ENCODE measurements around the gene NFASC.

Gene NFASC

GRCh38 chr1:205047764-205048231, 177.1 kb downstream of the NFASC start:
- DNase-seq, result no peak

GRCh38 chr1:205048382-205048781, 177.7 kb downstream of the NFASC start:
- no peak for DNase-seq

GRCh38 chr1:205049479-205049878, 178.8 kb downstream of the NFASC start:
- no peak for DNase-seq

GRCh38 chr1:205052690-205053089, 182.0 kb downstream of the NFASC start:
- no peak for DNase-seq

- DNase-seq, result no peak
Observed at GRCh38 chr1:205053296-205053695, 182.6 kb downstream of the NFASC start.

- DNase-seq, result no peak
Observed at GRCh38 chr1:205054013-205054412, 183.4 kb downstream of the NFASC start.

GRCh38 chr1:205056188-205056611, 185.5 kb downstream of the NFASC start:
- no peak for DNase-seq

- no peak for DNase-seq
Observed at GRCh38 chr1:205056956-205057568, 186.4 kb downstream of the NFASC start.

- no peak for DNase-seq
Observed at GRCh38 chr1:205057808-205058575, 187.3 kb downstream of the NFASC start.

GRCh38 chr1:205058853-205059252, 188.2 kb downstream of the NFASC start:
- no peak for DNase-seq

- DNase-seq, result no peak
Observed at GRCh38 chr1:205059660-205060059, 189.0 kb downstream of the NFASC start.

GRCh38 chr1:205060746-205061145, 190.1 kb downstream of the NFASC start:
- DNase-seq, result no peak

- DNase-seq, result no peak
Observed at GRCh38 chr1:205061227-205061626, 190.6 kb downstream of the NFASC start.

- DNase-seq, result peak; percentile 86
Observed at GRCh38 chr1:205061665-205062069, 191.0 kb downstream of the NFASC start.

GRCh38 chr1:205062319-205062718, 191.7 kb downstream of the NFASC start:
- no peak for DNase-seq

GRCh38 chr1:205062895-205063294, 192.2 kb downstream of the NFASC start:
- DNase-seq, result no peak

GRCh38 chr1:205064301-205064700, 193.6 kb downstream of the NFASC start:
- no peak for DNase-seq

GRCh38 chr1:205064741-205065316, 194.2 kb downstream of the NFASC start:
- DNase-seq, result no peak

- no peak for DNase-seq
Observed at GRCh38 chr1:205065666-205066065, 195.0 kb downstream of the NFASC start.

- DNase-seq, result no peak
Observed at GRCh38 chr1:205066141-205066818, 195.6 kb downstream of the NFASC start.

- no peak for DNase-seq
Observed at GRCh38 chr1:205067031-205067430, 196.4 kb downstream of the NFASC start.

GRCh38 chr1:205068001-205068400, 197.3 kb downstream of the NFASC start:
- no peak for DNase-seq

GRCh38 chr1:205068457-205069040, 197.9 kb downstream of the NFASC start:
- no peak for DNase-seq
